Measurements from ENCODE around the gene CASKIN1.

DNA sequence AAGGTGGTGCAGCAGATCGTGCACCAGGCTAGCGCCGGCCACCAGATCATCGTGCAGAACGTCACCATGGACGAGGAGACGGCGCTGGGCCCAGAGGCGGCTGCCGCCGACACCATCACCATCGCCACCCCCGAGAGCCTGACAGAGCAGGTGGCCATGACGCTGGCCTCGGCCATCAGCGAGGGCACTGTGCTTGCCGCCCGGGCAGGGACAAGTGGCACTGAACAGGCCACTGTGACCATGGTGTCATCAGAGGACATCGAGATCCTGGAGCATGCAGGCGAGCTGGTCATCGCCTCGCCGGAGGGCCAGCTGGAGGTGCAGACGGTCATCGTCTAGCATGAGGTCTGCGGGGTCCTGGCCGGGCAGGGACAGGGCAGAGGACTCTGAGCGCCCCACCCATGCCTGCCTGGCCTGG, 38.8 kb upstream of the CASKIN1 start:
- TF ChIP-seq, protein P1, sequence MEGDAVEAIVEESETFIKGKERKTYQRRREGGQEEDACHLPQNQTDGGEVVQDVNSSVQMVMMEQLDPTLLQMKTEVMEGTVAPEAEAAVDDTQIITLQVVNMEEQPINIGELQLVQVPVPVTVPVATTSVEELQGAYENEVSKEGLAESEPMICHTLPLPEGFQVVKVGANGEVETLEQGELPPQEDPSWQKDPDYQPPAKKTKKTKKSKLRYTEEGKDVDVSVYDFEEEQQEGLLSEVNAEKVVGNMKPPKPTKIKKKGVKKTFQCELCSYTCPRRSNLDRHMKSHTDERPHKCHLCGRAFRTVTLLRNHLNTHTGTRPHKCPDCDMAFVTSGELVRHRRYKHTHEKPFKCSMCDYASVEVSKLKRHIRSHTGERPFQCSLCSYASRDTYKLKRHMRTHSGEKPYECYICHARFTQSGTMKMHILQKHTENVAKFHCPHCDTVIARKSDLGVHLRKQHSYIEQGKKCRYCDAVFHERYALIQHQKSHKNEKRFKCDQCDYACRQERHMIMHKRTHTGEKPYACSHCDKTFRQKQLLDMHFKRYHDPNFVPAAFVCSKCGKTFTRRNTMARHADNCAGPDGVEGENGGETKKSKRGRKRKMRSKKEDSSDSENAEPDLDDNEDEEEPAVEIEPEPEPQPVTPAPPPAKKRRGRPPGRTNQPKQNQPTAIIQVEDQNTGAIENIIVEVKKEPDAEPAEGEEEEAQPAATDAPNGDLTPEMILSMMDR (IDR thresholded peaks at IDR 0.05 in 8 of 11, conservative IDR thresholded peaks at IDR 0.05 in 3 of 11) = no peak
- TF ChIP-seq POLR2AphosphoS5 (IDR thresholded peaks at IDR 0.05) = peak in 2 of 3 donors; percentile 18 to 39

Data from spleen (tissue), 7 donors.